ENCODE measurements around the gene CMSS1.

CMSS1 gene

GRCh38 chr3:100042166-100042981 is 224.7 kb downstream of the CMSS1 start:
- POLR2A ChIA-PET, result no interaction called here
- CTCF ChIA-PET, result no interaction called here
- Histone ChIP-seq H3K4me1 (ENCODE audit: control insufficient read depth, insufficient read depth, low read length) (peaks cover 22% of the 10 kb centered on the region), H3K4me3 (ENCODE audit: low read depth, low read length) (no peak overlapping the region), H3K27ac (ENCODE audit: extremely low read depth, low read depth, low read length) (no peak overlapping the region), H3K36me3 (ENCODE audit: control insufficient read depth in 2 of 2, insufficient read depth in 1 of 2, low read length in 2 of 2) (no peaks in the 10 kb centered on the region), H3K9me3 (ENCODE audit: control insufficient read depth, insufficient read depth, low read depth, low read length) (no peaks in the 10 kb centered on the region)
- TF ChIP-seq ZBTB17 (tag by site-specific recombination; IDR thresholded peaks at IDR 0.05) (0 out of 2 replicates have a peak, but pooled peaks have one; percentile 18), ZNF341 (tag by site-specific recombination; IDR thresholded peaks at IDR 0.05; ENCODE audit: low read depth) (no peak), ZNF629 (tag by site-specific recombination; IDR thresholded peaks at IDR 0.05) (peak; percentile 25; the same call in 1 of the 2 replicates), ZNF768 (tag by site-specific recombination; IDR thresholded peaks at IDR 0.05) (no peak), OSR2 (tag by site-specific recombination; IDR thresholded peaks at IDR 0.05) (no peak), ZNF621 (tag by site-specific recombination; IDR thresholded peaks at IDR 0.05) (no peak), ZNF701 (tag by site-specific recombination; IDR thresholded peaks at IDR 0.05) (0 out of 2 replicates have a peak, but pooled peaks have one; percentile 68), ZNF366 (tag by site-specific recombination; conservative IDR thresholded peaks at IDR 0.05) (peak; percentile 36; the same call in 1 of the 2 replicates)
- TF ChIP-seq, protein P1, sequence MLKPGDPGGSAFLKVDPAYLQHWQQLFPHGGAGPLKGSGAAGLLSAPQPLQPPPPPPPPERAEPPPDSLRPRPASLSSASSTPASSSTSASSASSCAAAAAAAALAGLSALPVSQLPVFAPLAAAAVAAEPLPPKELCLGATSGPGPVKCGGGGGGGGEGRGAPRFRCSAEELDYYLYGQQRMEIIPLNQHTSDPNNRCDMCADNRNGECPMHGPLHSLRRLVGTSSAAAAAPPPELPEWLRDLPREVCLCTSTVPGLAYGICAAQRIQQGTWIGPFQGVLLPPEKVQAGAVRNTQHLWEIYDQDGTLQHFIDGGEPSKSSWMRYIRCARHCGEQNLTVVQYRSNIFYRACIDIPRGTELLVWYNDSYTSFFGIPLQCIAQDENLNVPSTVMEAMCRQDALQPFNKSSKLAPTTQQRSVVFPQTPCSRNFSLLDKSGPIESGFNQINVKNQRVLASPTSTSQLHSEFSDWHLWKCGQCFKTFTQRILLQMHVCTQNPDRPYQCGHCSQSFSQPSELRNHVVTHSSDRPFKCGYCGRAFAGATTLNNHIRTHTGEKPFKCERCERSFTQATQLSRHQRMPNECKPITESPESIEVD (tag by site-specific recombination; IDR thresholded peaks at IDR 0.05), result peak; percentile 61; the same call in 1 of the 2 replicates
- TF ChIP-seq, protein P2, sequence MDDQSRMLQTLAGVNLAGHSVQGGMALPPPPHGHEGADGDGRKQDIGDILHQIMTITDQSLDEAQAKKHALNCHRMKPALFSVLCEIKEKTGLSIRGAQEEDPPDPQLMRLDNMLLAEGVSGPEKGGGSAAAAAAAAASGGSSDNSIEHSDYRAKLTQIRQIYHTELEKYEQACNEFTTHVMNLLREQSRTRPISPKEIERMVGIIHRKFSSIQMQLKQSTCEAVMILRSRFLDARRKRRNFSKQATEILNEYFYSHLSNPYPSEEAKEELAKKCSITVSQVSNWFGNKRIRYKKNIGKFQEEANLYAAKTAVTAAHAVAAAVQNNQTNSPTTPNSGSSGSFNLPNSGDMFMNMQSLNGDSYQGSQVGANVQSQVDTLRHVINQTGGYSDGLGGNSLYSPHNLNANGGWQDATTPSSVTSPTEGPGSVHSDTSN (CRISPR knock-in tag; IDR thresholded peaks at IDR 0.05), result no peak
- TF ChIP-seq, protein P3, sequence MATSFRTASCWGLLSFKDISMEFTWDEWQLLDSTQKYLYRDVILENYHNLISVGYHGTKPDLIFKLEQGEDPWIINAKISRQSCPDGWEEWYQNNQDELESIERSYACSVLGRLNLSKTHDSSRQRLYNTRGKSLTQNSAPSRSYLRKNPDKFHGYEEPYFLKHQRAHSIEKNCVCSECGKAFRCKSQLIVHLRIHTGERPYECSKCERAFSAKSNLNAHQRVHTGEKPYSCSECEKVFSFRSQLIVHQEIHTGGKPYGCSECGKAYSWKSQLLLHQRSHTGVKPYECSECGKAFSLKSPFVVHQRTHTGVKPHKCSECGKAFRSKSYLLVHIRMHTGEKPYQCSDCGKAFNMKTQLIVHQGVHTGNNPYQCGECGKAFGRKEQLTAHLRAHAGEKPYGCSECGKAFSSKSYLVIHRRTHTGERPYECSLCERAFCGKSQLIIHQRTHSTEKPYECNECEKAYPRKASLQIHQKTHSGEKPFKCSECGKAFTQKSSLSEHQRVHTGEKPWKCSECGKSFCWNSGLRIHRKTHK (tag by site-specific recombination; IDR thresholded peaks at IDR 0.05), result no peak

- TF ChIP-seq ZNF837 (tag by site-specific recombination; IDR thresholded peaks at IDR 0.05), result no peak
- TF ChIP-seq ZNF654 (tag by site-specific recombination; IDR thresholded peaks at IDR 0.05; ENCODE audit: low read depth), result no peak
- no peak for TF ChIP-seq ZNF248 (tag by site-specific recombination; IDR thresholded peaks at IDR 0.05)
- H3K36me3 ChIP-seq (ENCODE audit: control insufficient read depth in 2 of 2, insufficient read depth in 1 of 2, low read length in 2 of 2), result no peaks in the 10 kb centered on the region
- H3K27ac ChIP-seq (ENCODE audit: extremely low read depth, low read depth, low read length), result no peak overlapping the region
- H3K4me3 ChIP-seq (ENCODE audit: low read depth, low read length), result no peak overlapping the region
- ChIA-PET CTCF (no interaction called here), POLR2A (no interaction called here)
- H3K9me3 ChIP-seq (ENCODE audit: control insufficient read depth, insufficient read depth, low read depth, low read length), result no peaks in the 10 kb centered on the region
- peaks cover 22% of the 10 kb centered on the region for H3K4me1 ChIP-seq (ENCODE audit: control insufficient read depth, insufficient read depth, low read length)
Observed at GRCh38 chr3:100043271-100043670, 225.6 kb downstream of the CMSS1 start.

- no peak for TF ChIP-seq MYNN (tag by site-specific recombination; IDR thresholded peaks at IDR 0.05; ENCODE audit: borderline replicate concordance)
- TF ChIP-seq, protein P4, sequence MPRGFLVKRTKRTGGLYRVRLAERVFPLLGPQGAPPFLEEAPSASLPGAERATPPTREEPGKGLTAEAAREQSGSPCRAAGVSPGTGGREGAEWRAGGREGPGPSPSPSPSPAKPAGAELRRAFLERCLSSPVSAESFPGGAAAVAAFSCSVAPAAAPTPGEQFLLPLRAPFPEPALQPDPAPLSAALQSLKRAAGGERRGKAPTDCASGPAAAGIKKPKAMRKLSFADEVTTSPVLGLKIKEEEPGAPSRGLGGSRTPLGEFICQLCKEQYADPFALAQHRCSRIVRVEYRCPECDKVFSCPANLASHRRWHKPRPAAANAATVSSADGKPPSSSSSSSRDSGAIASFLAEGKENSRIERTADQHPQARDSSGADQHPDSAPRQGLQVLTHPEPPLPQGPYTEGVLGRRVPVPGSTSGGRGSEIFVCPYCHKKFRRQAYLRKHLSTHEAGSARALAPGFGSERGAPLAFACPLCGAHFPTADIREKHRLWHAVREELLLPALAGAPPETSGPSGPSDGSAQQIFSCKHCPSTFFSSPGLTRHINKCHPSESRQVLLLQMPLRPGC (tag by site-specific recombination; IDR thresholded peaks at IDR 0.05), result no peak
- no peak for TF ChIP-seq ZNF514 (tag by site-specific recombination; IDR thresholded peaks at IDR 0.05)
- no peak for TF ChIP-seq SP7 (tag by site-specific recombination; IDR thresholded peaks at IDR 0.05)
- H3K27ac ChIP-seq (ENCODE audit: extremely low read depth, low read depth, low read length), result no peak overlapping the region
- CTCF ChIA-PET, result no interaction called here
- H3K9me3 ChIP-seq (ENCODE audit: control insufficient read depth, insufficient read depth, low read depth, low read length), result no peaks in the 10 kb centered on the region
- POLR2A ChIA-PET, result no interaction called here
- no peaks in the 10 kb centered on the region for H3K36me3 ChIP-seq (ENCODE audit: control insufficient read depth in 2 of 2, insufficient read depth in 1 of 2, low read length in 2 of 2)
- peaks cover 24% of the 10 kb centered on the region for H3K4me1 ChIP-seq (ENCODE audit: control insufficient read depth, insufficient read depth, low read length)
- H3K4me3 ChIP-seq (ENCODE audit: low read depth, low read length), result no peak overlapping the region
Observed at GRCh38 chr3:100044369-100044768, 226.7 kb downstream of the CMSS1 start.
